SK-N-SH (cell line): Measurements from ENCODE around the gene CDK5RAP1. TPM values are rescaled to one million over a fixed set of nuclear protein-coding genes. Genes with fewer than 3 reads are reported as not detected.
A peak's percentile ranks its signal among the peaks of the same experiment; 100 is the strongest.

Experiments
- CTCF ChIA-PET: fragments of 300-600, 350-600 bp; formaldehyde crosslinking; extraction: SDS; loops from one replicate; lab custom pipeline; 2021; lab: Yijun Ruan, JAX
- POLR2A ChIA-PET: fragments of 350-600 bp; sonication (Branson Sonifier 250); formaldehyde crosslinking; extraction: SDS; loops from one replicate; lab custom pipeline; 2020; ENCODE audit warnings: antibody characterized with exemption, inconsistent platforms; lab: Yijun Ruan, JAX
- DNase-seq: peaks from one replicate; pipeline ENCODE4 v3.0.0; 2012
- H2AFZ ChIP-seq: fragments of 200-600 bp; sonication (generic); 2 replicates; pipeline ENCODE4 v1.8.1; 2016; ENCODE audit warnings: antibody characterized with exemption, mild to moderate bottlenecking, low read depth
- H3F3A ChIP-seq: fragments of 200-600 bp; sonication (generic); replicated peaks from 2 replicates; pipeline ENCODE3; 2016; ENCODE audit warnings: antibody characterized with exemption, mild to moderate bottlenecking; ENCODE audit not compliant: insufficient read depth
- H3K27ac ChIP-seq, 2 experiments: fragments of 200-500 bp in 1 of 2; fragments of 200-600 bp in 1 of 2; sonication (Bioruptor generic) in 1 of 2; sonication (generic), shearing (Covaris generic) in 1 of 2; 2 replicates each; pipeline versions ENCODE4 v1.5.1 to v1.6.1; 2014 to 2016; ENCODE audit warnings: low read depth in 2 of 2, inconsistent platforms in 1 of 2, low read length in 1 of 2, mild to moderate bottlenecking in 1 of 2, mixed read lengths in 1 of 2
- H3K27me3 ChIP-seq: fragments of 200-600 bp; sonication (generic), shearing (Covaris generic); 2 replicates; pipeline ENCODE4 v1.6.1; 2016; ENCODE audit warnings: mixed run types; ENCODE audit not compliant: insufficient read depth
- H3K36me3 ChIP-seq, 2 experiments: fragments of 200-500 bp in 1 of 2; fragments of 200-600 bp in 1 of 2; sonication (Bioruptor generic) in 1 of 2; sonication (generic) in 1 of 2; replicated peaks in 1 of 2; 2 replicates each; pipeline versions ENCODE3 to v1.5.1; 2014 to 2016; ENCODE audit warnings: low read length in 1 of 2, mild to moderate bottlenecking in 1 of 2; ENCODE audit not compliant: insufficient read depth in 2 of 2, control insufficient read depth in 1 of 2
- H3K4me1 ChIP-seq, 2 experiments: fragments of 200-500 bp in 1 of 2; fragments of 200-600 bp in 1 of 2; sonication (Bioruptor generic) in 1 of 2; sonication (generic), shearing (Covaris generic) in 1 of 2; 2 replicates each; pipeline versions ENCODE4 v1.5.1 to v1.6.1; 2014 to 2016; ENCODE audit warnings: low read depth in 1 of 2, low read length in 1 of 2, mixed run types in 1 of 2; ENCODE audit not compliant: insufficient read depth in 2 of 2, control insufficient read depth in 1 of 2
- H3K4me2 ChIP-seq: fragments of 200-600 bp; sonication (generic), shearing (Covaris generic); 2 replicates; pipeline ENCODE4 v1.6.1; 2017; ENCODE audit warnings: mixed run types
- H3K4me3 ChIP-seq, 2 experiments: fragments of 200-500 bp in 1 of 2; fragments of 200-600 bp in 1 of 2; sonication (Bioruptor generic) in 1 of 2; sonication (generic), shearing (Covaris generic) in 1 of 2; 2 replicates each; pipeline versions ENCODE4 v1.5.1 to v1.8.1; 2014 to 2016; ENCODE audit warnings: low read depth in 2 of 2, inconsistent platforms in 1 of 2, low read length in 1 of 2, mild to moderate bottlenecking in 1 of 2, mixed read lengths in 1 of 2, moderate library complexity in 1 of 2
- H3K79me2 ChIP-seq: fragments of 200-600 bp; sonication (generic); 2 replicates; pipeline ENCODE4 v1.8.1; 2017; ENCODE audit warnings: mild to moderate bottlenecking; ENCODE audit not compliant: insufficient read depth
- H3K9ac ChIP-seq: fragments of 200-600 bp; sonication (generic); 2 replicates; pipeline ENCODE4 v1.6.1; 2017; ENCODE audit warnings: mixed run types
- H3K9me2 ChIP-seq: fragments of 200-600 bp; sonication (generic); 2 replicates; pipeline ENCODE4 v1.6.1; 2017; ENCODE audit warnings: mixed run types
- H3K9me3 ChIP-seq: fragments of 200-600 bp; sonication (generic); 2 replicates; pipeline ENCODE4 v1.6.1; 2017; ENCODE audit warnings: mixed run types, mild to moderate bottlenecking, moderate library complexity
- H4K20me1 ChIP-seq: fragments of 200-600 bp; sonication (generic); 2 replicates; pipeline ENCODE4 v1.6.1; 2017; ENCODE audit warnings: mild to moderate bottlenecking, mixed run types; ENCODE audit not compliant: insufficient read depth
- ELF1 ChIP-seq: IDR thresholded peaks from 2 replicates; pipeline ENCODE4 v1.4.0; 2012
- EP300 ChIP-seq, 2 experiments: IDR thresholded peaks; 2 replicates each; pipeline versions ENCODE4 v1.4.0 to v1.6.1; 2012; ENCODE audit warnings: borderline replicate concordance in 1 of 2, low read depth in 1 of 2, low read length in 1 of 2
- FOSL2 ChIP-seq: IDR thresholded peaks from 2 replicates; pipeline ENCODE4 v1.4.0; 2012; ENCODE audit warnings: low read depth, mild to moderate bottlenecking, moderate library complexity, borderline replicate concordance
- FOXJ3 ChIP-seq: sonication (generic); formaldehyde crosslinking; IDR thresholded peaks from 2 replicates; pipeline ENCODE4 v1.5.1; 2020; ENCODE audit warnings: mild to moderate bottlenecking, missing genetic modification reagents
- GATA2 ChIP-seq: sonication (generic); formaldehyde crosslinking; IDR thresholded peaks from 2 replicates; pipeline ENCODE4 v1.5.0; 2020; ENCODE audit warnings: mild to moderate bottlenecking, missing genetic modification reagents
- MXI1 ChIP-seq: IDR thresholded peaks from 2 replicates; pipeline ENCODE4 v1.6.1; 2012; ENCODE audit warnings: mild to moderate bottlenecking, low read depth, low read length, improper control_type of control experiment
- NFIC ChIP-seq: IDR thresholded peaks from 2 replicates; pipeline ENCODE4 v1.4.0; 2012; ENCODE audit warnings: borderline replicate concordance
- NRF1 ChIP-seq: IDR thresholded peaks from 2 replicates; pipeline ENCODE4 v1.6.1; 2012; ENCODE audit warnings: low read depth, mild to moderate bottlenecking, low read length
- POLR2AphosphoS5 ChIP-seq: IDR thresholded peaks from 2 replicates; pipeline ENCODE4 v1.6.1; 2012; ENCODE audit warnings: low read depth, low read length
- RCOR1 ChIP-seq: fragments of 150-350 bp; IDR thresholded peaks from 2 replicates; pipeline ENCODE4 v1.6.1; 2017; ENCODE audit warnings: antibody characterized with exemption, low read length
- SIN3A ChIP-seq: IDR thresholded peaks from 2 replicates; pipeline ENCODE4 v1.6.1; 2012; ENCODE audit warnings: low read depth, mild to moderate bottlenecking, low read length, moderate library complexity, borderline replicate concordance
- TAF1 ChIP-seq: IDR thresholded peaks from 2 replicates; pipeline ENCODE4 v1.6.1; 2012; ENCODE audit warnings: low read depth, mild to moderate bottlenecking, low read length, moderate library complexity, borderline replicate concordance
- WGBS: methylation state at CpG from one replicate; pipeline ENCODE4 v1.1.6; 2017; ENCODE audit warnings: low lambda C conversion rate; 5-methylcytosine and 5-hydroxymethylcytosine counted together
- polyA plus RNA-seq, 3 experiments: library from polyadenylated mRNA; depleted of rRNA; stranded (reverse); fragments of >200 nt; gene quantifications; 2 replicates each; pipeline ENCODE4 v1.2.3, GENCODE V29; 2012
- TF ChIP-seq, protein P1 (sequence below): IDR thresholded peaks from 2 replicates; pipeline ENCODE4 v1.4.0; 2012; ENCODE audit warnings: low read depth, borderline replicate concordance
- TF ChIP-seq, protein P2 (sequence below): IDR thresholded peaks from 2 replicates; pipeline ENCODE4 v1.4.0; 2012; ENCODE audit warnings: low read depth, borderline replicate concordance
- TF ChIP-seq, protein P3 (sequence below): IDR thresholded peaks from 2 replicates; pipeline ENCODE4 v1.6.1; 2012; ENCODE audit warnings: mild to moderate bottlenecking, low read depth, low read length, moderate library complexity
- TF ChIP-seq, protein P4 (sequence below): IDR thresholded peaks from 2 replicates; pipeline ENCODE4 v1.4.0; 2012; ENCODE audit warnings: low read depth
- TF ChIP-seq, protein P5 (sequence below): IDR thresholded peaks from 2 replicates; pipeline ENCODE4; 2012
- TF ChIP-seq, protein P6 (sequence below): fragments of 150-350 bp; IDR thresholded peaks from 2 replicates; pipeline ENCODE4 v1.6.1; 2017; ENCODE audit warnings: antibody characterized with exemption, low read length, low read depth, borderline replicate concordance

CDK5RAP1 gene
- polyA plus RNA-seq, 1 of the 3 experiments (the other 2 are of a cell fraction) = 30.5 TPM

DNA sequence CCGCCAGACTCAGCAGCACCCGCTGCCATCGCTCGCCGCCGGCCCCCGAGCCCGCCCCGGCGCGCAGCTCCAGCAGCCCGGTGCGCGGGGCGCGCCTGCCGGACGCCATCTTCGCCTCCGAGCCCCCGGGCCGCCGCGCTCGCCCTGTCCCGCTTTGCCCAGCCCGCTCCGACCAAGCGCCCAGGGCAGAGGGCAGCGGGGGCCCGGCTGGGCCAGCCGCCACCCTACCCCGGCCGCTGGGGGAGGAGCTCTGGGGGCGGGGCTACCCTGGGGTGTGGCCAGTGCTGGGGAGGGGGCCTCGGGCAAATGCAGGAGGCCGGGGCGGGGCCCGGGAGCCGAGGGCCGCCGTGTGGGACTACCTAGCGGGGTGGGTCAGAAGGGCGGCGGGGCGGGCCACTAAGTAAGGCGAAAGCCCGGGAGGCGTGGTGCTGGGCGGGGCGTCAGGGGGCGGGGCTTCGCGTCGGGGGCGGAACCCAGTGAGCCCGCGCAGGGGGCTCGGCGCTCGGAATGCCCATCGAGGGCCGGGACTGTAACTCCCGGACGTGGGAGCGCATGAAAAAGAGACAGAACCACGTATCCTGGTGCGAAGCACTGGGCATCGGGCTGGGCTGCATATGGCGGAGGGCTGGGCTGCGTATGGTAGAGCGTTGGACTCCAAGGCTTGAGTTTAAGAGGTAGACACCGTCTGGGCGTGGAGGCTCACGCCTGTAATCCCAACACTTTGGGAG is 42.4 kb upstream of the CDK5RAP1 start, which contains the start of gene SNTA1:
Gene SNTA1, minus strand, starts transcription at position 252 of the 728 bp plus-strand sequence. Its CDS starts 143 bp downstream, at position 109.
- Histone ChIP-seq H3K27me3 (no peaks in the 10 kb centered on the region), H4K20me1 (no peaks in the 10 kb centered on the region), H3K27ac (peak within 1 kb of the TSS; percentile 11 to 39; a peak in 2 of 4 replicates), H3K4me3 (peak within 1 kb of the TSS; percentile 60 to 79), H3K9ac (peak within 1 kb of the TSS; percentile 67), H2AFZ (peak within 1 kb of the TSS; percentile 78; the same call in 1 of the 2 replicates)
- POLR2A ChIA-PET = interaction anchor here (0.5 to 1.6 kb wide), 9 partner anchors 11 to 224 kb away, joined by 3 to 9 read pairs (median 3); partner anchors contain the start of genes ACTL10, C20orf144 and CBFA2T2
- CTCF ChIA-PET = interaction anchor here (0.8 to 2.3 kb wide), 6 partner anchors 14 to 224 kb away, joined by 3 to 8 read pairs (median 4); no protein-coding TSS in a partner anchor
- DNase-seq = peak; percentile 99
- TF ChIP-seq NFIC (no peak), GATA2 (CRISPR knock-in tag) (no peak), NRF1 (0 out of 2 replicates have a peak, but pooled peaks have one; percentile 4), FOSL2 (no peak), FOXJ3 (no peak), TAF1 (0 out of 2 replicates have a peak, but pooled peaks have one; percentile 29), SIN3A (no peak), ELF1 (no peak), RCOR1 (no peak), EP300 (IDR thresholded peaks at IDR 0.05; ENCODE audit: borderline replicate concordance in 1 of 2, low read depth in 1 of 2, low read length in 1 of 2) (no peak), POLR2AphosphoS5 (no peak), MXI1 (peak; percentile 43; the same call in 1 of the 2 replicates)
- TF ChIP-seq, protein P1, sequence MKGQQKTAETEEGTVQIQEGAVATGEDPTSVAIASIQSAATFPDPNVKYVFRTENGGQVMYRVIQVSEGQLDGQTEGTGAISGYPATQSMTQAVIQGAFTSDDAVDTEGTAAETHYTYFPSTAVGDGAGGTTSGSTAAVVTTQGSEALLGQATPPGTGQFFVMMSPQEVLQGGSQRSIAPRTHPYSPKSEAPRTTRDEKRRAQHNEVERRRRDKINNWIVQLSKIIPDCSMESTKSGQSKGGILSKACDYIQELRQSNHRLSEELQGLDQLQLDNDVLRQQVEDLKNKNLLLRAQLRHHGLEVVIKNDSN = no peak
- TF ChIP-seq, protein P2, sequence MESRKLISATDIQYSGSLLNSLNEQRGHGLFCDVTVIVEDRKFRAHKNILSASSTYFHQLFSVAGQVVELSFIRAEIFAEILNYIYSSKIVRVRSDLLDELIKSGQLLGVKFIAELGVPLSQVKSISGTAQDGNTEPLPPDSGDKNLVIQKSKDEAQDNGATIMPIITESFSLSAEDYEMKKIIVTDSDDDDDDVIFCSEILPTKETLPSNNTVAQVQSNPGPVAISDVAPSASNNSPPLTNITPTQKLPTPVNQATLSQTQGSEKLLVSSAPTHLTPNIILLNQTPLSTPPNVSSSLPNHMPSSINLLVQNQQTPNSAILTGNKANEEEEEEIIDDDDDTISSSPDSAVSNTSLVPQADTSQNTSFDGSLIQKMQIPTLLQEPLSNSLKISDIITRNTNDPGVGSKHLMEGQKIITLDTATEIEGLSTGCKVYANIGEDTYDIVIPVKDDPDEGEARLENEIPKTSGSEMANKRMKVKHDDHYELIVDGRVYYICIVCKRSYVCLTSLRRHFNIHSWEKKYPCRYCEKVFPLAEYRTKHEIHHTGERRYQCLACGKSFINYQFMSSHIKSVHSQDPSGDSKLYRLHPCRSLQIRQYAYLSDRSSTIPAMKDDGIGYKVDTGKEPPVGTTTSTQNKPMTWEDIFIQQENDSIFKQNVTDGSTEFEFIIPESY = no peak
- TF ChIP-seq, protein P3, sequence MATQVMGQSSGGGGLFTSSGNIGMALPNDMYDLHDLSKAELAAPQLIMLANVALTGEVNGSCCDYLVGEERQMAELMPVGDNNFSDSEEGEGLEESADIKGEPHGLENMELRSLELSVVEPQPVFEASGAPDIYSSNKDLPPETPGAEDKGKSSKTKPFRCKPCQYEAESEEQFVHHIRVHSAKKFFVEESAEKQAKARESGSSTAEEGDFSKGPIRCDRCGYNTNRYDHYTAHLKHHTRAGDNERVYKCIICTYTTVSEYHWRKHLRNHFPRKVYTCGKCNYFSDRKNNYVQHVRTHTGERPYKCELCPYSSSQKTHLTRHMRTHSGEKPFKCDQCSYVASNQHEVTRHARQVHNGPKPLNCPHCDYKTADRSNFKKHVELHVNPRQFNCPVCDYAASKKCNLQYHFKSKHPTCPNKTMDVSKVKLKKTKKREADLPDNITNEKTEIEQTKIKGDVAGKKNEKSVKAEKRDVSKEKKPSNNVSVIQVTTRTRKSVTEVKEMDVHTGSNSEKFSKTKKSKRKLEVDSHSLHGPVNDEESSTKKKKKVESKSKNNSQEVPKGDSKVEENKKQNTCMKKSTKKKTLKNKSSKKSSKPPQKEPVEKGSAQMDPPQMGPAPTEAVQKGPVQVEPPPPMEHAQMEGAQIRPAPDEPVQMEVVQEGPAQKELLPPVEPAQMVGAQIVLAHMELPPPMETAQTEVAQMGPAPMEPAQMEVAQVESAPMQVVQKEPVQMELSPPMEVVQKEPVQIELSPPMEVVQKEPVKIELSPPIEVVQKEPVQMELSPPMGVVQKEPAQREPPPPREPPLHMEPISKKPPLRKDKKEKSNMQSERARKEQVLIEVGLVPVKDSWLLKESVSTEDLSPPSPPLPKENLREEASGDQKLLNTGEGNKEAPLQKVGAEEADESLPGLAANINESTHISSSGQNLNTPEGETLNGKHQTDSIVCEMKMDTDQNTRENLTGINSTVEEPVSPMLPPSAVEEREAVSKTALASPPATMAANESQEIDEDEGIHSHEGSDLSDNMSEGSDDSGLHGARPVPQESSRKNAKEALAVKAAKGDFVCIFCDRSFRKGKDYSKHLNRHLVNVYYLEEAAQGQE = no peak
- TF ChIP-seq, protein P4, sequence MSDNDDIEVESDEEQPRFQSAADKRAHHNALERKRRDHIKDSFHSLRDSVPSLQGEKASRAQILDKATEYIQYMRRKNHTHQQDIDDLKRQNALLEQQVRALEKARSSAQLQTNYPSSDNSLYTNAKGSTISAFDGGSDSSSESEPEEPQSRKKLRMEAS = peak; percentile 74
- TF ChIP-seq, protein P5, sequence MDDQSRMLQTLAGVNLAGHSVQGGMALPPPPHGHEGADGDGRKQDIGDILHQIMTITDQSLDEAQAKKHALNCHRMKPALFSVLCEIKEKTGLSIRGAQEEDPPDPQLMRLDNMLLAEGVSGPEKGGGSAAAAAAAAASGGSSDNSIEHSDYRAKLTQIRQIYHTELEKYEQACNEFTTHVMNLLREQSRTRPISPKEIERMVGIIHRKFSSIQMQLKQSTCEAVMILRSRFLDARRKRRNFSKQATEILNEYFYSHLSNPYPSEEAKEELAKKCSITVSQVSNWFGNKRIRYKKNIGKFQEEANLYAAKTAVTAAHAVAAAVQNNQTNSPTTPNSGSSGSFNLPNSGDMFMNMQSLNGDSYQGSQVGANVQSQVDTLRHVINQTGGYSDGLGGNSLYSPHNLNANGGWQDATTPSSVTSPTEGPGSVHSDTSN = no peak
- TF ChIP-seq, protein P6, sequence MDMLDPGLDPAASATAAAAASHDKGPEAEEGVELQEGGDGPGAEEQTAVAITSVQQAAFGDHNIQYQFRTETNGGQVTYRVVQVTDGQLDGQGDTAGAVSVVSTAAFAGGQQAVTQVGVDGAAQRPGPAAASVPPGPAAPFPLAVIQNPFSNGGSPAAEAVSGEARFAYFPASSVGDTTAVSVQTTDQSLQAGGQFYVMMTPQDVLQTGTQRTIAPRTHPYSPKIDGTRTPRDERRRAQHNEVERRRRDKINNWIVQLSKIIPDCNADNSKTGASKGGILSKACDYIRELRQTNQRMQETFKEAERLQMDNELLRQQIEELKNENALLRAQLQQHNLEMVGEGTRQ = no peak
- TF ChIP-seq, all 33 proteins: peak for 4
- no peaks in the 10 kb centered on the region for H3K36me3 ChIP-seq
- no peaks in the 10 kb centered on the region for H3K9me3 ChIP-seq
- H3K9me2 ChIP-seq = no peaks in the 10 kb centered on the region
- H3K4me1 ChIP-seq = peaks cover 0 to 13% of the 10 kb centered on the region in 2 experiments; a peak in 1 of 4 replicates
- peak within 1 kb of the TSS; percentile 92 for H3K4me2 ChIP-seq
- peaks cover 4% of the 10 kb centered on the region for H3F3A ChIP-seq
- WGBS = 0% methylated on average over 4 of the region's 75 CpGs
- no peaks in the 10 kb centered on the region for H3K79me2 ChIP-seq
